ENCODE results near the gene GLIS1.

- no peak for TF ChIP-seq EZH2 (IDR thresholded peaks at IDR 0.05; ENCODE audit: insufficient read depth, poor library complexity, severe bottlenecking)
- TF ChIP-seq EZH2phosphoT487 (IDR thresholded peaks at IDR 0.05; ENCODE audit: insufficient read depth, low read depth), result no peak
These were observed 276.8 kb downstream of the GLIS1 start for GRCh38 chr1:53462193-53462592.

Data from GM23248 (cell line).